Ishikawa (cell line): ENCODE measurements around the gene MINDY3.

Source experiments
- CEBPB ChIP-seq: IDR thresholded peaks from 2 replicates; pipeline ENCODE4 v1.6.1; 2012
- CREB1 ChIP-seq: IDR thresholded peaks from 2 replicates; pipeline ENCODE4 v1.6.1; 2012; ENCODE audit warnings: low read depth
- EGR1 ChIP-seq: IDR thresholded peaks from 2 replicates; pipeline ENCODE4 v1.6.1; 2012
- EP300 ChIP-seq: IDR thresholded peaks from 2 replicates; pipeline ENCODE4 v1.6.1; 2012; ENCODE audit warnings: borderline replicate concordance
- FOXM1 ChIP-seq: IDR thresholded peaks from 2 replicates; pipeline ENCODE4 v1.6.1; 2012; ENCODE audit warnings: low read depth, borderline replicate concordance
- NFIC ChIP-seq: IDR thresholded peaks from 2 replicates; pipeline ENCODE4 v1.6.1; 2012
- RAD21 ChIP-seq: IDR thresholded peaks from 2 replicates; pipeline ENCODE4 v1.6.1; 2012; ENCODE audit warnings: low read depth
- TAF1 ChIP-seq: IDR thresholded peaks from 2 replicates; pipeline ENCODE4 v1.6.1; 2012; ENCODE audit warnings: low read depth, mild to moderate bottlenecking
- TCF12 ChIP-seq: IDR thresholded peaks from 2 replicates; pipeline ENCODE4 v1.6.1; 2012; ENCODE audit warnings: low read depth
- TEAD4 ChIP-seq: IDR thresholded peaks from 2 replicates; pipeline ENCODE4 v1.6.1; 2012
- YY1 ChIP-seq: IDR thresholded peaks from 2 replicates; pipeline ENCODE4 v1.6.1; 2012; ENCODE audit warnings: low read depth
- ZBTB7A ChIP-seq: IDR thresholded peaks from 2 replicates; pipeline ENCODE4 v1.6.1; 2012; ENCODE audit warnings: low read depth
- TF ChIP-seq, protein P1 (sequence below): IDR thresholded peaks from 2 replicates; pipeline ENCODE4 v1.6.1; 2012
- TF ChIP-seq, protein P2 (sequence below): IDR thresholded peaks from 2 replicates; pipeline ENCODE4 v1.6.1; 2012; ENCODE audit warnings: low read depth, mild to moderate bottlenecking
- TF ChIP-seq, protein P3 (sequence below): IDR thresholded peaks from 2 replicates; pipeline ENCODE4 v1.6.1; 2012

Gene MINDY3

GRCh38 chr10:15784662-15785300, 75.5 kb downstream of the MINDY3 start:
- TF ChIP-seq TCF12 (no peak), YY1 (no peak), NFIC (no peak), FOXM1 (no peak)
- TF ChIP-seq, protein P1, sequence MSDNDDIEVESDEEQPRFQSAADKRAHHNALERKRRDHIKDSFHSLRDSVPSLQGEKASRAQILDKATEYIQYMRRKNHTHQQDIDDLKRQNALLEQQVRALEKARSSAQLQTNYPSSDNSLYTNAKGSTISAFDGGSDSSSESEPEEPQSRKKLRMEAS: no peak
- TF ChIP-seq, protein P2, sequence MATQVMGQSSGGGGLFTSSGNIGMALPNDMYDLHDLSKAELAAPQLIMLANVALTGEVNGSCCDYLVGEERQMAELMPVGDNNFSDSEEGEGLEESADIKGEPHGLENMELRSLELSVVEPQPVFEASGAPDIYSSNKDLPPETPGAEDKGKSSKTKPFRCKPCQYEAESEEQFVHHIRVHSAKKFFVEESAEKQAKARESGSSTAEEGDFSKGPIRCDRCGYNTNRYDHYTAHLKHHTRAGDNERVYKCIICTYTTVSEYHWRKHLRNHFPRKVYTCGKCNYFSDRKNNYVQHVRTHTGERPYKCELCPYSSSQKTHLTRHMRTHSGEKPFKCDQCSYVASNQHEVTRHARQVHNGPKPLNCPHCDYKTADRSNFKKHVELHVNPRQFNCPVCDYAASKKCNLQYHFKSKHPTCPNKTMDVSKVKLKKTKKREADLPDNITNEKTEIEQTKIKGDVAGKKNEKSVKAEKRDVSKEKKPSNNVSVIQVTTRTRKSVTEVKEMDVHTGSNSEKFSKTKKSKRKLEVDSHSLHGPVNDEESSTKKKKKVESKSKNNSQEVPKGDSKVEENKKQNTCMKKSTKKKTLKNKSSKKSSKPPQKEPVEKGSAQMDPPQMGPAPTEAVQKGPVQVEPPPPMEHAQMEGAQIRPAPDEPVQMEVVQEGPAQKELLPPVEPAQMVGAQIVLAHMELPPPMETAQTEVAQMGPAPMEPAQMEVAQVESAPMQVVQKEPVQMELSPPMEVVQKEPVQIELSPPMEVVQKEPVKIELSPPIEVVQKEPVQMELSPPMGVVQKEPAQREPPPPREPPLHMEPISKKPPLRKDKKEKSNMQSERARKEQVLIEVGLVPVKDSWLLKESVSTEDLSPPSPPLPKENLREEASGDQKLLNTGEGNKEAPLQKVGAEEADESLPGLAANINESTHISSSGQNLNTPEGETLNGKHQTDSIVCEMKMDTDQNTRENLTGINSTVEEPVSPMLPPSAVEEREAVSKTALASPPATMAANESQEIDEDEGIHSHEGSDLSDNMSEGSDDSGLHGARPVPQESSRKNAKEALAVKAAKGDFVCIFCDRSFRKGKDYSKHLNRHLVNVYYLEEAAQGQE: no peak
- TF ChIP-seq, protein P3, sequence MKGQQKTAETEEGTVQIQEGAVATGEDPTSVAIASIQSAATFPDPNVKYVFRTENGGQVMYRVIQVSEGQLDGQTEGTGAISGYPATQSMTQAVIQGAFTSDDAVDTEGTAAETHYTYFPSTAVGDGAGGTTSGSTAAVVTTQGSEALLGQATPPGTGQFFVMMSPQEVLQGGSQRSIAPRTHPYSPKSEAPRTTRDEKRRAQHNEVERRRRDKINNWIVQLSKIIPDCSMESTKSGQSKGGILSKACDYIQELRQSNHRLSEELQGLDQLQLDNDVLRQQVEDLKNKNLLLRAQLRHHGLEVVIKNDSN: no peak

DNA sequence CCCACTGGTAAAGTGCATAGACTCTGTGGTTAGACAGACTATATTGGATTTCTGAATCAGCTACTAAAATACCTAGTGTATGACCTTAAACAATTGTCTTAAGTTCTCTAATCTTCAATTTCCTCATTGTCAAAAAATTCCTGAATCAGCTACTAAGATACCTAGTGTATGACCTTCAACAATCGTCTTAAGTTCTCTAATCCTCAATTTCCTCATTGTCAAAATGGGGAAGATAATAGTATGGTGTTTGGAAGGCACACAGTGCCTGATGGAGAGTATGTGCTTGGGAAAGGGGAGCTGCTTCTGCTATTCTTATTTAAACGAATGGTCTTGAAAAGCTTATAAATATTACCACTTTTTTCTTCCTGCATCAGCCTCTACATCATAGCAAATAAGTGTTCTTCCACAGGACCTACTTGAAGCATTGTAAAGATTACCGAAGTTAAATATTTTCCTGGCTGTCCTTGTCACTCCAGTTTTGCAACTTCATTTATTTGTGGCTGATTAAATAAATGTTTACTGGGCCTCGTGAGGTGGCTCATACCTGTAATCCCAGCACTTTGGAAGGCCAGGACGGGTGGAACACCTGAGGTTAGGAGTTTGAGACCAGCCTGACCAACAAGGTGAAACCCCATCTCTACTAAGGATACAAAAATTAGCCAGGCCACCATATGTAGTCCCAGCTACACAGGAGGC, 76.2 kb downstream of the MINDY3 start:
- no peak for TF ChIP-seq EP300
- no peak for TF ChIP-seq ZBTB7A
- no peak for TF ChIP-seq FOXM1
- TF ChIP-seq CREB1: no peak
- TF ChIP-seq TEAD4: no peak
- no peak for TF ChIP-seq RAD21
- TF ChIP-seq NFIC: no peak
- TF ChIP-seq, protein P3: no peak
- TF ChIP-seq YY1: no peak
- no peak for TF ChIP-seq TCF12
- TF ChIP-seq, protein P1: no peak
- no peak for TF ChIP-seq TAF1
- no peak for TF ChIP-seq CEBPB
- TF ChIP-seq, protein P2: no peak

- no peak for TF ChIP-seq ZBTB7A
- TF ChIP-seq EP300: no peak
Measured at GRCh38 chr10:15782851-15783250, 77.5 kb downstream of the MINDY3 start.

- TF ChIP-seq YY1 (no peak), NFIC (no peak), EGR1 (no peak), TEAD4 (no peak), CREB1 (no peak), TAF1 (no peak), EP300 (no peak), RAD21 (no peak), FOXM1 (no peak), TCF12 (no peak), ZBTB7A (no peak), CEBPB (no peak)
- TF ChIP-seq, protein P2: no peak
- TF ChIP-seq, protein P1: no peak
- TF ChIP-seq, protein P3: no peak
Measured at GRCh38 chr10:15781381-15781960, 78.8 kb downstream of the MINDY3 start.
